NCI-H1694 treated with DMSO at 0.1 percent for 48 hours (cell line): ENCODE measurements around the gene TMCO4.
"Not testable (repeated sequence)": the region's sequence is repeated elsewhere in the genome, so short reads cannot be mapped to it uniquely, and the experiment has no call there.

Experiments used
- DNase-seq: peaks from one replicate; lab custom pipeline; 2025; lab: John Stamatoyannopoulos, UW

The TMCO4 gene

DNA sequence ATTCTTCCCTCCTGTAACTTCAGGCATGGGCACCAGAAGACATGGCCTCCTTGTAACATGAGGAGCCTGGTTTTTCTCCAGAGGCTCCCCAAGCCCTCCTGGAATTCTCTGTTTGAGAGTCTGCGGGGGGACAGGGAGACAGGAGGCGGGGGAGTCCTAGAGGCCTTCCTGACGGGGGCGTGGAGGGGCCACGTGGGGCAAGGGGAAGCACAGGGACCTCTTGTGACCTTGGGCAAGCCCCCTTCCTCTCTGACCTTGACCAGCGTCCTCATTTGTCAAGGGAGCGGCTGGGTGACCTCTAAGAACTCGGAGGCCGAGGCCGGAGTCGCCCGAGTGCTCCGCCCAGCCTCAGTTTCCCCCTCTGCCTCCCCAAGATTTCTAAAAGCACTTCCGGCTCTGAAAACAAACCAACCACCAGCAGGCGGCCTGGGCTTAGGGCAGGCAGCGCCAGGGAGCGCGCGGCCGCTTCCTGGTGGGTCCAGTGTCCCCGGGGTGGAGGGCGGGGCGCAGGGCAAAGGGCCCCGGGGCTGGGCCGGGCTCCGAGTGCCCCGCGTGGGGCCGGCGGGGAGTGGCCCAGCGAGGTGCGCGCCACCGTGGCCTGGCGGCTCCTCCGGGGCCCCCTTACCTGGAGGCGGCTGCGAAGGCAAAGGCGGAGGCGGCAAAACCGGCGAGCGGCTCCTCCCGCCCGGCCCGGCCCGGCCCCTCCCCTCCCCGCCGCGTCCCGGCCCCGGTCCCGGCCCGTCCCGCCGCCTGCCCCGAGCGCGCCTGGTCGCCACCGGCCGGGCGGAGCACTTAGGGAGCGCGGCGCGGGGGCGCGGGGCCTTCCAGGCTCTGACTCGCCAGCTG lies at the start of gene TMCO4:
TMCO4 (minus strand) TSS at position 687 of the 846 bp plus-strand sequence. CDS start 19,158 bp downstream, outside the sequence.
- no peak for DNase-seq

DNA sequence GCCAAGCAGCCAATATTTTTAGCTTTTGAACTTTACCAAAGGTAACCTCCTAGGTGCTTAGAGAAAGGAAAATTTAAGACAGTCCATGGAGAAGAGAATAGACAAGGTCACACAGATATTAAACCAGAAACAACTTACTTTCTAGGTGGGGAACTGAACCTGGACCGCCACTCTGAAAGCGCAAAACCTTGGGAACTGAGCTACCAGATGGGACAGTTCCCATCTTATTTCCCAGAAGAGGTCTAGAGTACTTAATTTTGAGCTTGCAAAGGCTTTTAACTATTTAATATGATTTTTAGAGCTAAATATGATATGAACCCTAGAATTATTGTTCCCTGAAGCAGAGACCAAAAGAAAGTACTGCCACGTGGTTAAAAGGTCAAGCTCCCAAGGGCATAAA lies 49.6 kb upstream of the TMCO4 start:
- not testable (repeated sequence) for DNase-seq

DNA sequence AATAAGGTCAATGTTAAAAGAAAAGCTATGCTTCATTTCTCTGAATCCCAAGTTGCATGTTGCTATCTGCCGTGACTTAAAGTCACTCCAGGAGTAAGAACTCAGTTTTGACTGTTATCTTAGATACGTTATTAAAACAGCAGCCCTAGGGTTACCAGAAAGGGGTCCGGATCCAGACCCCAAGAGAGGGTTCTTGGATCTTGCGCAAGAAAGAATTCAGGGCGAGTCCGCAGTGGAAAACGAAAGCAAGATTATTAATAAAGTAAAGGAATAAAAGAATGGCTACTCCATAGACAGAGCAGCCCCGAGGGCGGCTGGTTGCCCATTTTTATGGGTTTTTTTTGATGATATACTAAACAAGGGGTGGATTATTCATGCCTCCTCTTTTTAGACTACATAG lies 47.6 kb upstream of the TMCO4 start:
- DNase-seq: not testable (repeated sequence)

DNA sequence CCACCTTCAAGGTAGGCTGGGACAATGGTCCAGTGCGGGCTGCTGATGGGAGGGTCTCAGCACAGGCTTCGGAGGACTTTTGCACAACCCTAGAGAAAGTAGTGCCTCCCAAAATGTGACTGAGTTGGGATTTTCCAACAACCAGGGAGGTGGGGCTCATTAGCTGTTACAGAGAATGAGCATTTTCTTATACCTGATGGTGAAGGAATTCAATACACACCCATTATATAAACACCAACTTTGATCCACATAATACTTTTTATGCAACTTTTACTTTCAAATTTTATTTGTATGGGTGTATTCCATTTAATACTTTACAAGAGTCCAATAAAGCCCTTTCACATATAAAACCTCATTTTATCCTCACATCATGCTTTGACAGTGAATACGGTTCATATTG lies 46.6 kb upstream of the TMCO4 start:
- DNase-seq: no peak

DNA sequence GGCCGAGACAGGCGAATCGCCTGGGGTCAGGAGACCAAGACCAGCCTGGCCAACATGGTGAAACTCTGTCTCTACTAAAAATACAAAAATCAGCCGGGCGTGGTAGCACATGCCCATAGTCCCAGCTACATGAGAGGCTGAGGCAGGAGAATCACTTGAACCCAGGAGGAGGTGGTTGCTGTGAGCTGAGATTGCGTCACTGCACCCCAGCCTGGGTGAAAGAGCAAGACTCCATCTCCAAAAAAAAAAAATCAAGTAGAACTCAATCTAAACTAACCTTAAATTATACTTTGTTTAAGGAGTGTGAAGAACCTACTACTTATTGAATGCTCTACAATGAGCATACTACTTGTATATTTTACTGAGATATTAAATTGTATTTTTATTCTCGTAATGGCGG lies 45.8 kb upstream of the TMCO4 start:
- no peak for DNase-seq

DNA sequence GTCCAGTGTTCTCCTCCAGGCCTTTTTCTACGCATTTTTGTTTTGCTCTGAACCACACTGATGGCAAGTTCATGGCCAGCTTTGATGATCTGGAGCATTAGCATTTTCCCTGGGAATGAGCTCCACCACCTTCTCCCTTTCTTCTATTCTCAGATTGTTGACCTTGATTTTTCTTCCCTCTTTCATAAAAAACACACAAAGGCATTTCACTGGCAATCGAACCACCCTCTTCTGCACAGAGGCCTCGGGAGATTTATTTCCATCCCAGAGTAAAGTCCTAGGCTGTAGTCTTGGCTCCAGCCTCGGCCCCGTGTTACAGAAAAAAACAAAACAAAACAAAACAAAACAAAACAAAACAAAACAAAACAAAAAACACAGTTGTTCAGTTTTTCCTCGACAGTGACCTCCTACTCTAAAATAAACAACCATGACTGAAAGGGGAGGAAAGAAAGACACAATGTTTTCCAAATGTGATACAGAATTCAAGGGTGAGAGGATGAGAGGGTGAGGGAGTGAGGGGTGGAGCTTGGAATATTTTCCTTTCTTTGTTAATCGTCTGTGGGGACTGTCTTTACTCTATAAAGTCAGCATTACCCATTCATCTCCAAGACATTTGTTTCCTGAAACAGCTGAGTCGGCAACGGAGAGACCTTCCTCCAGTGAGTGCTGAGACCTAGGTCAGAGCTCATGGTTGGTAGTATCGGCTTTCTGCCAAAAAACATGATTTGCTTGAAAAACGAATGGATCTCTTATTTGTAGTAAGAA lies 45.2 kb upstream of the TMCO4 start:
- DNase-seq: no peak

DNA sequence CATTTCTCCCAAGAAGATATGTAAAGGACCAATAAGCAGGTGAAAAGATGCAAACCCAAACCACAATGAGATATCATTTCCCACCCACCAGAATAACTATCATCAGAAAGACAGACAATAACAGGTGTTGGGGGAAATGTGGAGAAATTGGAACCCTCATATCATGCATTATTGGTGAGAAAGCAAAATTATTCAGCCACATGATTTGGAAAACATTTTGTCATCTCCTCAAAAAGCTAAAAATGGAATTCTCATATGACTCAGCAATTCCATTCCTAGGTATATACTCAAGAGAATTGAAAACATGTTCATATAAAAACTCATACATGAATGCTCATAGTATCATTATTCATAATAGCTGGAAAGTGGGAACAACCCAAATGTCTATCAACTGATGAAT lies 40.5 kb upstream of the TMCO4 start:
- DNase-seq: no peak

DNA sequence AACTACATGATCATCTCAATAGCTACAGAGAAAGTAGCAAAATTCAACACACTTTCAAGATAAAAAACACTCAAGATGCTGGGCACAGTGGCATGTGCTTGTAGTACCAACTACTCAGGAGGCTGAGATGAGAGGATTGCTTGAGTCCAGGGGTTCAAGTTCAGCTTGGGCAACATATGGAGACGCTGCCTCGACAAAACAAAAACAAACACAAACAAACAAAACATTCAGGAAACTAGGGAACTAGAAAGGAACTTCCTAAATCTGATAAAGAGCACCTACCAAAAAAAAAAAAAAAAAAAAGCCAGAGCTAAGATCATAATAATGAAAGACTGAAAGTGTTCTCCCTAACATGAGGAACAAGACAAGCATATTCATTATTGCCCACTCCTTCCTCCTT lies 38.1 kb upstream of the TMCO4 start:
- no peak for DNase-seq

DNA sequence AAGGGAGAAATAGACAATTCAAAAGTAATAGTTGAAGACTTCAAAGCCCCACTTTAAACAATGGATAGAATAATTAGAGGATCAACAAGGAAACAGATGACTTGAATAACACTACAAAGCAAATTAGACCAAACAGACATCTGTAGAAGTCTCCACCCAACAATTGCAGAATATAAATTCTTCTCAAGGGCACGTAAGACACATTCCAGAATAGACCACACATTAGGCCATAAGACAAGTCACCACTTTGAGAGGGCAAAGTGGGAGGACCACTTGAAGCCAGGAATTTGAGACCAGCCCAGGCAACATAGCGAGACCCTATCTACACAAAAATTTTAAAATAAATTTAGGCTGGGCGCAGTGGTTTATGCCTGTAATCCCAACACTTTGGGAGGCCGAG lies 35.9 kb upstream of the TMCO4 start:
- no peak for DNase-seq

DNA sequence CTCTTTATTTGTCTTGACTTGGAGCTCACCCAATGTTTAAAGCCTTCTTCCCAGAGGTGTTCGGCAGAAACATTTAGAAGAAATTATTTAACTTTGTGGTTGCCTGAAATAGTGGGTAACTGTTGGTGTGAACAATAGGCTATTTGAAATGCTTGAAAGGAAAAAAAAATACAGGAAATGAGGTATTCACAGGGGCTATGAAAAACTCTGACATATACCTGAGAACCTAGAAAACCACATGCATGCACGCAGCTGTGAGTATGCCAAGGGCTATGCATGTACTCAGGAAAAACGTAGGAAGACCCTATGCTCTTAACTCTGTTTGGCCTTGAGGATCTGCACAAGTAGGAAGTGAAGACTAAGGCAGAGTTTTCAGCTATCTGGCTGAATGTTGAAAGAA lies 31.7 kb upstream of the TMCO4 start:
- DNase-seq: no peak

DNA sequence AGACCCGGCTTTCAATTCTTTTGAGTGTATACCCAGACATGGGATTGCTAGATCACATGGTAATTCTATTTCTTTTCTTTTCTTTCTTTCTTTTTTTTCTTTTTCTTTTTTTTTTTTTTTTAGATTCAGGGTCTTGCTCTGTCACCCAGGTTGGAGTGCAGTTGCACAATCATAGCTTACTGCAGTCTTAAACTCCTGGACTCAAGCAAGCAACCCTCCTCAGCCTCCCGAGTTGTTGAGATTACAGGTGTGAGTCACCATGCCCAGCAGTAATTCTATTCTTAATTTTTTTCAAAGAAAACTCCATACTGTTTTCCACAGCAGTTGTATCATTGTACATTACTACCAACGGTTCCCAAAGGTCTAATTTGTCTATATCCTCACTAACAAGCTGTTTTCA lies 28.8 kb upstream of the TMCO4 start:
- DNase-seq: no peak

DNA sequence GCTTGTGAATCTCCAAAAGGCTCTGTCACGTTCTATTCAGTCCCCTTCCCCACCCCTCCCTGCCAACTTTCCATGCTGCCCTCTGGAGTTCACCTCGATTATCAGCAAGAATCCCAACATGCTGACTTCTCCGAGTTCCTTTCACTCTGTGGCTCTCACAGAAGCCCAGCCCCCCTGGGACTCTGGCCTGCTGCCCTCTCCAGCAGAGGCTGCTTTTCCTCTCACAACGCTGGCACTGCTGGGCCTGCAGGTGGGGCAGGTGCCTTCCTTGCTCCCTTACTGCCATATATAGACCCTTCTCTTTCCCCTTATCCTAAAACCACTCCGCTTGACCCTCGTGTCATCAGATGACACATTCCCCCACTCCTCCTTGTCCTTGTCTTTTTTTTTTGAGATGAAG lies 25.6 kb upstream of the TMCO4 start:
- DNase-seq: no peak

DNA sequence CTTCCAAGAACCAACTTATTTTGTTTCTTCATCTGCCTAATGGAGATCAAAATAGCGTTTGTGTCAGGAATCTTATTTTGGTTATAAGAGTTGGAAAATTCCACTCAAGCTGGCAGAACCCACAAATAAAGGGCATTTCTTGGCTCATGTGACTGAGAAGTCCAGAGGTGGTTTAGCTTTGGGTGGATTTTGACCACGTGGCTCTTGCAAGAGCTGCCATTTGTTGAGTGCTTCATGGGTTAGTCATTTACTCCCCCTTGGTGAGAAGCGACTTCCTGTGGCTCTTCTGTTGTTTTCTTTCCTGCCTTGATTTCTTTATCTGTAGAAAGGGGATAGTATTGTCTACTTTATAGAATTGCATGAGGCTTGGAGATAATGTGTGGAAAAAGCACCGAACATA lies 24.8 kb upstream of the TMCO4 start:
- no peak for DNase-seq

DNA sequence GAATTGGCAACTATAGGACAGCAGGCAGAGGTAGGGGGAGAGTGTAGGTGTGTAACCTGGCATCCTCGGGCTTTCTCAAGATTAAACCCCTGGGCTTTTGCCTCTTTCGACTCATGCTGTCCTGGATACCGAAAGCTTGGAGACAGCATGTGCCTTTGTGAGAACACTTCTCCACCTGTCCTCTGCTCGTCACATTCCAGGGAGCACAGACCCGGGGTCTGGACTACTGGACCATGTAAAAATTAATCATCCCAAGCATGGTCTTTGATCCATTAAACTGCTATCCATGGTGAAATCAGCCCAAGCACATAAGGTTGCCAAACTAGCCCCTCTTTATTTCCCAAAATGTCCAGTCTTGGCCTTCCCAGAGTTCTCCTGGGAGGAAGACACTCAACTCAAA lies 24.3 kb upstream of the TMCO4 start:
- no peak for DNase-seq

DNA sequence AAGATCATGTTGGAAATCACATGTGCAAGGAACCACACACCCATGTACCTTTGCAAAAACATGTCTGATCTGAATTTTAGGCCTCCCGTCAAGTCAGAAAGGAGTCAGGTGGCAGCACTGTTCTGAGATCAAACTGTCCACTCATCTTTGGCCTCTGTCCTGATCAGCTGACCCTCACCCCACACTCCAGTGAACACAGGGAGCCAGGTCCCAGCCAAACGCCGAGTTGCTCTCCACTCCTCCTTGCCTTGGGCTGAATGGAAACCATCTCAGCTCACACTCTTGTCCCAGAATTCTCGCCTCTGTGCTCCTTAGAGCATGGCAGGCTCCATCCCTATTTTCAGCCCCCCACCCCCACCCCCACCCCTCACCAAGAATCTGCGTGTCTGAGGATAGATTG lies 20.0 kb upstream of the TMCO4 start:
- no peak for DNase-seq

DNA sequence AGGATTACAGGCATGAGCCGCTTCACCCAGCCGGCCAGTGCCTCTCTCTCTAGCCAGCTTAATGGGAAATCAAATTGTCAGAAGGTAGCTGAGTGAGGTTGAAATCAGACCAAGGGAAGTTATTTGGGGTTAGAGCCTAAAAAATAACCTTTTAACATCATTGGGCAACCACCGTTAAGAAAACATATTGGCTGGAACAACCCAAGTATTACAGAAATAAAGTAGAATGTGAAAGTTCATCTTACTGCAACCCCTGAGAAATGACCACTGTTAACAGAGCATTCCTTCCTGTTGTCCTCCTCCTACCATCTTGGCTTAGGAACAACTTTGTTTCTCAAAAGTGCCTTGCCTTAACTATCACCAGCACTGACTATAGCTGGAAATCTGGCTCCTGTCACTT lies 18.6 kb upstream of the TMCO4 start:
- no peak for DNase-seq

DNA sequence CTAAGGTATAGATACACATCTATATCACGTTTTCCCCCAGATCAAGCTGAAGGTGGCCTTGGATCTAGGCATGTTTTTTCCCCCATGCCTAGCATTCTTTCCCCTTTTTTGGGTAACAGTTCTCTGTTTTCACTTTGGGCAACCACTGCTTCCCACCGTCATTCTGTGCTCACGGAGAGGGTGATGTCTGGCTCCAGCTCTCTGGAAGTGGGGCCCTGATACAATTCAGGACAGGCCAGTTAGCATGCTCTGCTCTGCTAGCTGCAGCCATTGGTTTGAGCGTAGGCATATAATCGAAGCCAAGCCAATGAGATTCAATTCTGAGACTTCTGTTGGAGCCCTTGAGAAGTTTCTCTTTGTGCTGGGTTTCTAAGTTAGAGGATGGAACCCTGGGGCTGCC lies 17.4 kb upstream of the TMCO4 start:
- DNase-seq: no peak

DNA sequence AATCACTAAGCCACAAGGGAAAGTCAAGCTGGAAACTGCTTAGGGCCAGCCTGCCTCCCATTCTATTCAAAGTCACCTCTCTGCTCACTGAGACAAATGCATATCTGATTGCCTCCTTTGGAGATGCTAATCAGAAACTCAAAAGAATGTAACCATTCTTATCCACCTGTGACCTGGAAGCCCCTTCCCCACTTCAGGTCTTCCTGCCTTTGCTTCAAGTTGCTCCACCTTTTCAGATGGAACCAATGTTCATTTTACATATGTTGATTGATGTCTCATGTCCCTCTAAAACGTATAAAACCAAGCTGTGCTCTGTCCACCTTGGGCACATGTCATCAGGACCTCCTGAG lies 17.0 kb upstream of the TMCO4 start:
- not testable (repeated sequence) for DNase-seq

DNA sequence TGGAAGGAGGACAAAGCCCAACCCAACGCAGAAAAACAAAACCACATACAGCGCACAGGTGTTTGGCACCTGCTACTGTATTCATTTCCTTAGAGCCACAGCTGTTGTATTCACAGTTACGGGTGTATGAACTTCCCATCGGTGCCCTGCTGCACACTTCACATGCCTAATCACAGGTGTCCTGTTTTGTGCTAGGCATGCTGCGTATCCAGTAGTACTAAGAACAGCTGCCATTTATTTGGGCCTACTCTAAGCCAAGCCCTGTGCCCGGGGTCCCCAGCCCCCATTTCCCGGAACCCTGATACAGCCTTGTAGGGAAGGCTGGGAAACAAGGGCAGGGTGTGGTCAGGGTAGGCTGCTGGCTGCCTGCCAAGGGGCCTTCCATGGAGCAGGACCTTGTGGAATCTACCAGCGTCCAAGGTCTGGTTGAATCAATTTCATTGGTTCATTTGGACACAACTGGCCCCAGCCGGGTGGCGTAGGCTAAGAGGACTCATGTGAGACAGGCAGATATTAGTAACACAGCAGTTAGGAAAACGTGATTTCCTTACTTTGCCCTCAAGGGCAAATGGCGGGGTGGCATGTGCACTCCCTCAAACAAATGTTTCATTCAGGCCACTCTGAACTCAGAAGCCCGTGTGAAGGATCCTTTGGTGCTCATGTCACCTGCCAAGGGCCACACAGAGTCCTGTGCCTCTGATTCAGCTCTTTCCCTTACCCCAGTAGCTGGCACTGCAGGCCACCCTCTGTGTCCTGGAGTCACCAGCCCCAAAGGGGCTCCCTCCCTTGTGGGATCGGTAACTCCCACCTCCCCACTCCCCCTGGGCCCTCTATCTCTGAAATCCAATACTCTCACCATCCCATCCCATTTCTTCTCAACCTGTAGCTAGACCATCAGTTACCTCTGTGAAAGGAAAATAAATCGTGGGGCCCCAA lies 16.4 kb upstream of the TMCO4 start:
- no peak for DNase-seq

DNA sequence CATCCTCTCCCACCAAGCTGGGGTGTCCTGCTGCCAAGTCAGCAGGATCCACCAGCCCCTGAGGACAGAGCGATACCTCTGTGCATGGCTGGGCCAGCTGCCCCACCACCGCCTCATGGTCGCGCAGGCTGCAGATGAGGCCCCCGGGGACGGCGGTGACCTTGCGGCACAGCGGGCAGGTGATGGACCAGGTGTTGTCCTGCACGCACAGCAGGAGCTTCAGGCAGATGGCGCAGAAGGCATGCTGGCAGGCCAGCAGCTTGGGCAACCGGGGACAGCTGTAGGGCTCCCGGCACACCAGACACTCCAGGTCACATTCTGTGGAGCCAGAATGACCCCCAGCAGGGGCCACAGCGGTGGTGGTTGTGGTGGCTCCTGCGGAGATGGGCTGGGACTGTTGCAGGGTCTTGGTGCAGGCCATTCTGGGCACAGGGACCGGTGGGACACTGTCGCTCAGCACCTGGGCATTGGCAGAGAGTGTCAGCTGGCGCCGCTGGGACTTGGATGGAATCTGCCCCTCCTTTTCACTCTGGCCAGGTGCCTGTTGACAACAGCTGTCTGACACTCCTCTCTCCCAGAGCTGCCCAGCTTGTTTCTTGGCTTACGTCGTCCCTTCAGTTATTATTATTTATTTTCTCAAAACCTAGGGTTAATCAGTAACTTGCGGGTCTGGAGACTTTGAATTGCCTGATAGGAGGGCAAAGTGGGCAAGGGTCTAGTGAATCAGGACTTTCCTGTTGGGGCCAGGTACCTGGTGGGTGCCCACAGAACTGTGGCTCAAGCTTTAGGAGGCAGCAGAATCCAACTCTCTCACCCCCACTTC lies 15.2 kb upstream of the TMCO4 start, which contains the start of gene RNF186:
RNF186 (minus strand) TSS at position 603 of the 823 bp plus-strand sequence; CDS start at position 421, 182 bp downstream.
- DNase-seq: no peak

DNA sequence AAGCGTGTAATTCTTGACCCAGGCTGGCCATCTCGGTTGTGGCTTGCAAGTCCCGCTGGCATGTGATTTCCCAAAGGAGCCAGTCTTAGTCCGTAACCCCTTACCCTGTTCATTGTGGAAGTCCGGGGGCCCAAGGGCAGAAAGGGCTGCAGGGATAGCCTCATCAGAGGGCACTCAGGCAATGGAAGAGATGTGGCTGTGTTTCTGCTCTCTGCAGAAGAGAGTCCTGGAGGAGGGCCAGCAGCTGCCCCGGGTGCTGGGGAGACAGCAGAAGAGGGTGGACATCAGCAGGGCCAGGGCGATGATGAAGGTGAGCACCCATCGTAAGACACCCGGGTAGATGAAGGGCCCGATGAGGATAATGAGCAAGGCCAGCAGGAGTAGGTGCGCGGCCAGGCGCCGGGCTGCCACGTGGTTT lies 14.5 kb upstream of the TMCO4 start:
- DNase-seq: no peak

DNA sequence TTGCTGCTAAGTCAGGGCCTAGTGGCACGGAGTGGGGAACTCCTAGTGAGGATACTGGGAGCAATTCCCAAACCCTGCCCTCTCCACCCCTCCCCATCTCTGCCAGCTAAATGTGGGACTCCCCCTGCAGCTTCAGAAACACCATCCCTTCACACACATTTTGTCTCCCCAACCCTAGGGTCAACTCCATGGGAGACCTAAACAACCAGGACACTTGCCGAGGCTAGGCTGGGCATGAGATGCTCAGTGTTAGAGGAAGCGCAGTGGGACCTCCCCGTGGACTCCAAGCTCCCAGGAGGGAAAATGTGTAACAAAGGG lies 13.9 kb upstream of the TMCO4 start:
- no peak for DNase-seq
